Activated CD4-positive, alpha-beta T cell treated with anti-CD3 and anti-CD28 coated beads, Interleukin-2, amount 10 ng/mL, durations not matched to agents 7 days and 5 days (primary cell): ENCODE results near the gene YEATS4. TPM values are rescaled to one million over a fixed set of nuclear protein-coding genes. Genes with fewer than 3 reads are reported as not detected.

Source experiments
- CTCF ChIA-PET: fragments of 350-600 bp; sonication (Branson Sonifier 250); formaldehyde crosslinking; loops from one replicate; lab custom pipeline; 2021; ENCODE audit warnings: antibody characterized with exemption; lab: Charles Lee
- POLR2A ChIA-PET: fragments of 350-600 bp; sonication (Branson Sonifier 250); formaldehyde crosslinking; loops from one replicate; lab custom pipeline; 2021; ENCODE audit warnings: antibody characterized with exemption; lab: Charles Lee
- DNase-seq: peaks from one replicate; pipeline ENCODE4 v3.0.0-alpha.2; 2020
- H3K27ac Mint-ChIP-seq: one replicate; pipeline ENCODE4 v1.8.0; 2021; ENCODE audit warnings: mild to moderate bottlenecking, moderate library complexity, mixed read lengths
- H3K27me3 Mint-ChIP-seq: one replicate; pipeline ENCODE4 v1.8.0; 2021; ENCODE audit warnings: mixed read lengths
- H3K36me3 Mint-ChIP-seq: one replicate; pipeline ENCODE4 v1.8.0; 2021; ENCODE audit warnings: low read depth, mixed read lengths
- H3K4me1 Mint-ChIP-seq: one replicate; pipeline ENCODE4 v1.8.0; 2021; ENCODE audit warnings: mixed read lengths
- H3K4me3 Mint-ChIP-seq: one replicate; pipeline ENCODE4 v1.8.0; 2021; ENCODE audit warnings: mild to moderate bottlenecking, moderate library complexity, mixed read lengths
- H3K9me3 Mint-ChIP-seq: one replicate; pipeline ENCODE4 v1.8.0; 2021; ENCODE audit warnings: mixed read lengths
- total RNA-seq, 2 experiments: library from RNA; stranded (reverse); gene quantifications; one replicate each; pipeline ENCODE4 v1.2.3, GENCODE V29; 2021

The YEATS4 gene
- total RNA-seq, 2 experiments from 2014 or later: 45.3 to 48.1 TPM

GRCh38 chr12:69331909-69332684 is 27.4 kb upstream of the YEATS4 start:
- peaks cover 49% of the 10 kb centered on the region for H3K4me1 Mint-ChIP-seq
- peaks cover 4% of the 10 kb centered on the region for H3K27me3 Mint-ChIP-seq
- DNase-seq: no peak
- POLR2A ChIA-PET: no interaction called here
- CTCF ChIA-PET: interaction anchor here (0.8 to 3.1 kb wide), 5 partner anchors 10 to 175 kb away, joined by 3 to 14 read pairs (median 3); no protein-coding TSS in a partner anchor
- H3K27ac Mint-ChIP-seq: peak overlapping the region; percentile 99
- H3K9me3 Mint-ChIP-seq: peaks cover 2% of the 10 kb centered on the region
- peaks cover 3% of the 10 kb centered on the region for H3K36me3 Mint-ChIP-seq
- H3K4me3 Mint-ChIP-seq: peak overlapping the region; percentile 82

- Mint-ChIP-seq H3K4me1 (peaks cover 49% of the 10 kb centered on the region), H3K9me3 (no peaks in the 10 kb centered on the region), H3K4me3 (no peak overlapping the region), H3K27ac (no peak overlapping the region), H3K27me3 (peaks cover 4% of the 10 kb centered on the region), H3K36me3 (peaks cover 3% of the 10 kb centered on the region)
- ChIA-PET CTCF (interaction anchor here (1.3 kb wide), 2 partner anchors 10 to 79 kb away, joined by 3 to 7 read pairs; no protein-coding TSS in a partner anchor), POLR2A (no interaction called here)
- no peak for DNase-seq
Observed at GRCh38 chr12:69332815-69333358, 26.7 kb upstream of the YEATS4 start.

GRCh38 chr12:69334158-69334557 is 25.4 kb upstream of the YEATS4 start:
- Mint-ChIP-seq H3K27ac (peak overlapping the region; percentile 33), H3K9me3 (no peaks in the 10 kb centered on the region), H3K36me3 (peaks cover 3% of the 10 kb centered on the region), H3K4me1 (peaks cover 43% of the 10 kb centered on the region), H3K4me3 (no peak overlapping the region), H3K27me3 (peaks cover 4% of the 10 kb centered on the region)
- ChIA-PET CTCF (interaction anchor here (0.5 to 1.3 kb wide), 3 partner anchors 9 to 136 kb away, joined by 3 to 7 read pairs (median 3); no protein-coding TSS in a partner anchor), POLR2A (no interaction called here)
- DNase-seq: no peak

GRCh38 chr12:69337311-69338090 is 22.0 kb upstream of the YEATS4 start:
- CTCF ChIA-PET: interaction anchor here (0.9 to 1.8 kb wide), 2 partner anchors 21 to 69 kb away, joined by 4 read pairs; no protein-coding TSS in a partner anchor
- Mint-ChIP-seq H3K9me3 (no peaks in the 10 kb centered on the region), H3K27ac (no peak overlapping the region), H3K27me3 (peaks cover 4% of the 10 kb centered on the region), H3K4me1 (peaks cover 19% of the 10 kb centered on the region), H3K36me3 (no peaks in the 10 kb centered on the region), H3K4me3 (no peak overlapping the region)
- POLR2A ChIA-PET: no interaction called here
- DNase-seq: no peak

GRCh38 chr12:69338120-69338859 is 21.3 kb upstream of the YEATS4 start:
- Mint-ChIP-seq H3K9me3 (no peaks in the 10 kb centered on the region), H3K4me1 (peaks cover 13% of the 10 kb centered on the region), H3K36me3 (no peaks in the 10 kb centered on the region), H3K27me3 (peaks cover 6% of the 10 kb centered on the region), H3K27ac (no peak overlapping the region), H3K4me3 (no peak overlapping the region)
- no peak for DNase-seq
- ChIA-PET POLR2A (no interaction called here), CTCF (interaction anchor here (1.8 kb wide), 1 partner anchor 20 kb away, joined by 4 read pairs; no protein-coding TSS in a partner anchor)

GRCh38 chr12:69338936-69339335 is 20.6 kb upstream of the YEATS4 start:
- ChIA-PET POLR2A (no interaction called here), CTCF (interaction anchor here (0.5 to 1.8 kb wide), 3 partner anchors 9 to 73 kb away, joined by 3 to 4 read pairs (median 3); partner anchors contain the start of gene LYZ)
- Mint-ChIP-seq H3K36me3 (no peaks in the 10 kb centered on the region), H3K4me1 (peaks cover 11% of the 10 kb centered on the region), H3K27ac (no peak overlapping the region), H3K4me3 (no peak overlapping the region), H3K9me3 (no peaks in the 10 kb centered on the region), H3K27me3 (peaks cover 7% of the 10 kb centered on the region)
- DNase-seq: no peak

GRCh38 chr12:69339999-69340398 is 19.5 kb upstream of the YEATS4 start:
- peaks cover 4% of the 10 kb centered on the region for H3K27me3 Mint-ChIP-seq
- no peaks in the 10 kb centered on the region for H3K9me3 Mint-ChIP-seq
- no peak overlapping the region for H3K4me3 Mint-ChIP-seq
- ChIA-PET POLR2A (no interaction called here), CTCF (no interaction called here)
- DNase-seq: no peak
- H3K27ac Mint-ChIP-seq: no peak overlapping the region
- no peaks in the 10 kb centered on the region for H3K36me3 Mint-ChIP-seq
- H3K4me1 Mint-ChIP-seq: peaks cover 2% of the 10 kb centered on the region

GRCh38 chr12:69341328-69341727 is 18.2 kb upstream of the YEATS4 start:
- no peak overlapping the region for H3K4me3 Mint-ChIP-seq
- ChIA-PET POLR2A (no interaction called here), CTCF (interaction anchor here (1.2 to 3.2 kb wide), 2 partner anchors 11 to 174 kb away, joined by 3 to 14 read pairs; no protein-coding TSS in a partner anchor)
- H3K9me3 Mint-ChIP-seq: no peaks in the 10 kb centered on the region
- no peaks in the 10 kb centered on the region for H3K4me1 Mint-ChIP-seq
- no peaks in the 10 kb centered on the region for H3K36me3 Mint-ChIP-seq
- H3K27me3 Mint-ChIP-seq: peaks cover 4% of the 10 kb centered on the region
- no peak overlapping the region for H3K27ac Mint-ChIP-seq
- no peak for DNase-seq

- H3K9me3 Mint-ChIP-seq: no peaks in the 10 kb centered on the region
- H3K36me3 Mint-ChIP-seq: no peaks in the 10 kb centered on the region
- H3K4me3 Mint-ChIP-seq: no peak overlapping the region
- no peaks in the 10 kb centered on the region for H3K4me1 Mint-ChIP-seq
- peaks cover 4% of the 10 kb centered on the region for H3K27me3 Mint-ChIP-seq
- POLR2A ChIA-PET: interaction anchor here (0.6 kb wide), 1 partner anchor 52 kb away, joined by 3 read pairs; no protein-coding TSS in a partner anchor
- no peak overlapping the region for H3K27ac Mint-ChIP-seq
- CTCF ChIA-PET: interaction anchor here (0.7 to 3.2 kb wide), 6 partner anchors 9 to 296 kb away, joined by 3 to 14 read pairs (median 3); no protein-coding TSS in a partner anchor
- no peak for DNase-seq
Observed at GRCh38 chr12:69342421-69342820, 17.1 kb upstream of the YEATS4 start.

GRCh38 chr12:69343357-69343756 is 16.2 kb upstream of the YEATS4 start:
- peaks cover 7% of the 10 kb centered on the region for H3K27me3 Mint-ChIP-seq
- H3K36me3 Mint-ChIP-seq: no peaks in the 10 kb centered on the region
- H3K4me1 Mint-ChIP-seq: peaks cover 4% of the 10 kb centered on the region
- H3K27ac Mint-ChIP-seq: no peak overlapping the region
- no peaks in the 10 kb centered on the region for H3K9me3 Mint-ChIP-seq
- ChIA-PET CTCF (interaction anchor here (1.4 to 3.2 kb wide), 4 partner anchors 10 to 296 kb away, joined by 3 to 14 read pairs (median 6); no protein-coding TSS in a partner anchor), POLR2A (no interaction called here)
- no peak for DNase-seq
- no peak overlapping the region for H3K4me3 Mint-ChIP-seq

- Mint-ChIP-seq H3K27me3 (peaks cover 8% of the 10 kb centered on the region), H3K36me3 (no peaks in the 10 kb centered on the region), H3K4me3 (no peak overlapping the region), H3K9me3 (no peaks in the 10 kb centered on the region), H3K27ac (no peak overlapping the region), H3K4me1 (peaks cover 5% of the 10 kb centered on the region)
- no peak for DNase-seq
- CTCF ChIA-PET: interaction anchor here (1.4 to 1.6 kb wide), 2 partner anchors 14 to 295 kb away, joined by 3 to 4 read pairs; no protein-coding TSS in a partner anchor
- POLR2A ChIA-PET: no interaction called here
Observed at GRCh38 chr12:69343885-69344612, 15.5 kb upstream of the YEATS4 start.
